Measurements from ENCODE around the gene SOX1. TPM values are rescaled to one million over a fixed set of nuclear protein-coding genes. Genes with fewer than 3 reads are reported as not detected.
A peak's percentile ranks its signal among the peaks of the same experiment; 100 is the strongest.

SOX1 gene
- total and polyA plus RNA-seq, 2 of the 13 experiments (the other 11 are each of a cell fraction or from before 2014, with no cell fraction given) = not detected

- Histone ChIP-seq H3K79me2 (ENCODE audit: insufficient read depth, low read length) (no peaks in the 10 kb centered on the region), H3K4me3 (replicated peaks in 1 of 3; ENCODE audit: insufficient read depth in 1 of 3, low read depth in 2 of 3, low read length in 3 of 3) (no peak overlapping the region), H3K4me2 (ENCODE audit: low read depth, low read length) (no peak overlapping the region), H3K9ac (ENCODE audit: insufficient read depth, low read depth, low read length) (no peak overlapping the region), H3K27ac (ENCODE audit: extremely low read length, insufficient read depth, low read length) (no peak overlapping the region), H2AFZ (ENCODE audit: low read length) (no peak overlapping the region), H3K27me3 (ENCODE audit: control insufficient read depth in 1 of 2, insufficient read depth in 2 of 2, low read length in 2 of 2) (peaks cover 2 to 53% of the 10 kb centered on the region in 2 experiments), H3K4me1 (ENCODE audit: insufficient read depth, low read length) (no peaks in the 10 kb centered on the region), H4K20me1 (ENCODE audit: insufficient read depth, low read length) (no peaks in the 10 kb centered on the region), H3K9me3 (ENCODE audit: low read length) (no peaks in the 10 kb centered on the region), H3K36me3 (replicated peaks in 1 of 2; ENCODE audit: control insufficient read depth in 1 of 2, insufficient read depth in 2 of 2, low read length in 2 of 2) (no peaks in the 10 kb centered on the region)
- intact Hi-C loops (cut with micrococcal nuclease; ENCODE audit: unreplicated experiment) (no loop called here), in situ Hi-C loops (cut with HindIII; ENCODE audit: extremely low pct_ligation_motif_present, low pct_unique_long_range_greater_than_20kb) (no loop called here)
- BruUV-seq (replicated peaks) = no TSS peak
- DNase-seq (ENCODE audit: low spot score) (peak; percentile 6), FAIRE-seq (no peak), ATAC-seq (peak; percentile 81)
- POLR2A ChIA-PET = no interaction called here
- CTCF ChIA-PET (ENCODE audit: low intra/inter-chr PET ratio, low total read pairs) = no interaction called here
- TF ChIP-seq HNRNPLL (IDR thresholded peaks at IDR 0.05; ENCODE audit: low read depth, low read length, poor library complexity, severe bottlenecking) = peak; percentile 84
- no peak for TF ChIP-seq ZNF713 (CRISPR knock-in tag; IDR thresholded peaks at IDR 0.05)
- WGBS (ENCODE audit: low lambda C conversion rate) = 9% methylated on average over 19 of the region's 36 CpGs
Observed at GRCh38 chr13:112106478-112107141, 39.7 kb downstream of the SOX1 start.

- H3K36me3 ChIP-seq (replicated peaks in 1 of 2; ENCODE audit: control insufficient read depth in 1 of 2, insufficient read depth in 2 of 2, low read length in 2 of 2) = no peaks in the 10 kb centered on the region
- no peaks in the 10 kb centered on the region for H3K9me3 ChIP-seq (ENCODE audit: low read length)
- no peak overlapping the region for H3K9ac ChIP-seq (ENCODE audit: insufficient read depth, low read depth, low read length)
- WGBS (ENCODE audit: low lambda C conversion rate) = 69% methylated on average over 10 of the region's 18 CpGs
- intact Hi-C loops (cut with micrococcal nuclease; ENCODE audit: unreplicated experiment) (no loop called here), in situ Hi-C loops (cut with HindIII; ENCODE audit: extremely low pct_ligation_motif_present, low pct_unique_long_range_greater_than_20kb) (no loop called here)
- FAIRE-seq (no peak), DNase-seq (ENCODE audit: low spot score) (no peak), ATAC-seq (no peak)
- no peak overlapping the region for H3K4me2 ChIP-seq (ENCODE audit: low read depth, low read length)
- no peaks in the 10 kb centered on the region for H4K20me1 ChIP-seq (ENCODE audit: insufficient read depth, low read length)
- H2AFZ ChIP-seq (ENCODE audit: low read length) = no peak overlapping the region
- CTCF ChIA-PET (ENCODE audit: low intra/inter-chr PET ratio, low total read pairs) = no interaction called here
- no peak overlapping the region for H3K27ac ChIP-seq (ENCODE audit: extremely low read length, insufficient read depth, low read length)
- BruUV-seq (replicated peaks) = no TSS peak
- no peaks in the 10 kb centered on the region for H3K79me2 ChIP-seq (ENCODE audit: insufficient read depth, low read length)
- no peak overlapping the region for H3K4me3 ChIP-seq (replicated peaks in 1 of 3; ENCODE audit: insufficient read depth in 1 of 3, low read depth in 2 of 3, low read length in 3 of 3)
- peaks cover 0 to 57% of the 10 kb centered on the region in 2 experiments for H3K27me3 ChIP-seq (ENCODE audit: control insufficient read depth in 1 of 2, insufficient read depth in 2 of 2, low read length in 2 of 2)
- H3K4me1 ChIP-seq (ENCODE audit: insufficient read depth, low read length) = no peaks in the 10 kb centered on the region
- POLR2A ChIA-PET = no interaction called here
- TF ChIP-seq ZNF570 (CRISPR knock-in tag; IDR thresholded peaks at IDR 0.05; ENCODE audit: borderline replicate concordance) (no peak), TIGD3 (CRISPR knock-in tag; IDR thresholded peaks at IDR 0.05; ENCODE audit: borderline replicate concordance) (no peak), ZNF30 (CRISPR knock-in tag; IDR thresholded peaks at IDR 0.05) (no peak), EHMT2 (IDR thresholded peaks at IDR 0.05; ENCODE audit: borderline replicate concordance, low read depth, low read length) (no peak), POGK (CRISPR knock-in tag; conservative IDR thresholded peaks at IDR 0.05) (no peak), ZNF800 (CRISPR knock-in tag; IDR thresholded peaks at IDR 0.05) (no peak), CREM (IDR thresholded peaks at IDR 0.05) (no peak), CREM (CRISPR knock-in tag; IDR thresholded peaks at IDR 0.05) (no peak), ZNF431 (CRISPR knock-in tag; IDR thresholded peaks at IDR 0.05; ENCODE audit: borderline replicate concordance, low read depth) (no peak), ZNF33B (CRISPR knock-in tag; IDR thresholded peaks at IDR 0.05) (no peak)
Observed at GRCh38 chr13:112107289-112107688, 40.3 kb downstream of the SOX1 start.
